NCI-H1694 (cell line): ENCODE data around the gene ZFHX3.

Experiments used
- DNase-seq: peaks from one replicate; lab custom pipeline; 2025; lab: John Stamatoyannopoulos, UW

ZFHX3 gene

GRCh38 chr16:72875291-72876031 lies 172.5 kb downstream of the ZFHX3 start:
- peak; percentile 63 for DNase-seq

GRCh38 chr16:72873853-72874252 lies 174.1 kb downstream of the ZFHX3 start:
- DNase-seq, result no peak

GRCh38 chr16:72873044-72873443 lies 174.9 kb downstream of the ZFHX3 start:
- DNase-seq, result no peak

- DNase-seq, result no peak
These were observed 182.1 kb downstream of the ZFHX3 start for GRCh38 chr16:72865835-72866234.

- DNase-seq, result no peak
These were observed 182.7 kb downstream of the ZFHX3 start for GRCh38 chr16:72865258-72865657.

- DNase-seq, result no peak
These were observed 183.6 kb downstream of the ZFHX3 start for GRCh38 chr16:72864130-72864833.

- no peak for DNase-seq
These were observed 185.8 kb downstream of the ZFHX3 start for GRCh38 chr16:72862090-72862489.

GRCh38 chr16:72860726-72861562 lies 187.0 kb downstream of the ZFHX3 start:
- no peak for DNase-seq

- no peak for DNase-seq
These were observed 188.3 kb downstream of the ZFHX3 start for GRCh38 chr16:72859581-72859980.

- DNase-seq, result no peak
These were observed 189.0 kb downstream of the ZFHX3 start for GRCh38 chr16:72858665-72859493.

- DNase-seq, result no peak
These were observed 189.9 kb downstream of the ZFHX3 start for GRCh38 chr16:72857834-72858664.

- peak; percentile 15 for DNase-seq
These were observed 191.1 kb downstream of the ZFHX3 start for GRCh38 chr16:72856797-72857196.

GRCh38 chr16:72854267-72854959 lies 193.5 kb downstream of the ZFHX3 start:
- no peak for DNase-seq

GRCh38 chr16:72853575-72854266 lies 194.2 kb downstream of the ZFHX3 start:
- no peak for DNase-seq

- DNase-seq, result no peak
These were observed 195.5 kb downstream of the ZFHX3 start for GRCh38 chr16:72852421-72852820.

GRCh38 chr16:72850853-72851252 lies 197.1 kb downstream of the ZFHX3 start:
- DNase-seq, result peak; percentile 28

- DNase-seq, result no peak
These were observed 197.9 kb downstream of the ZFHX3 start for GRCh38 chr16:72850021-72850420.

GRCh38 chr16:72848759-72849664 lies 198.9 kb downstream of the ZFHX3 start:
- DNase-seq, result peak; percentile 66

GRCh38 chr16:72848028-72848400 lies 199.9 kb downstream of the ZFHX3 start:
- no peak for DNase-seq
